PC-9 (cell line): Measurements from ENCODE around the gene ST8SIA3. TPM values are rescaled to one million over a fixed set of nuclear protein-coding genes. Genes with fewer than 3 reads are reported as not detected.

Experiments
- BruUV-seq: library from RNA; stranded (reverse); fragments of 400-500 nt; replicated peaks from 2 replicates; lab custom pipeline; 2021; lab: Mats Ljungman, UMichigan
- CTCF ChIA-PET: fragments of 300-600 bp; sonication (Branson Sonifier 250); formaldehyde crosslinking; loops from one replicate; lab custom pipeline; 2022; ENCODE audit warnings: antibody characterized with exemption; lab: Charles Lee
- POLR2A ChIA-PET: fragments of 300-600 bp; sonication (Branson Sonifier 250); formaldehyde crosslinking; loops from one replicate; lab custom pipeline; 2022; ENCODE audit warnings: antibody characterized with exemption; ENCODE audit not compliant: unreplicated experiment; lab: Charles Lee
- DNase-seq, 2 experiments: peaks; one replicate each; pipeline versions ENCODE4 v3.0.0 to v3.0.0-alpha.2; 2015 to 2022; ENCODE audit warnings: mixed read lengths in 1 of 2
- H2AFZ ChIP-seq: fragments of 200-600 bp; sonication (generic); 2 replicates; pipeline ENCODE4 v1.8.1; 2017; ENCODE audit warnings: antibody characterized with exemption
- H3F3A ChIP-seq: fragments of 200-600 bp; sonication (generic); 2 replicates; pipeline ENCODE4 v1.8.1; 2017; ENCODE audit warnings: antibody characterized with exemption, mild to moderate bottlenecking, low read depth; ENCODE audit not compliant: insufficient read depth
- H3K27ac ChIP-seq: fragments of 200-600 bp; sonication (generic); 2 replicates; pipeline ENCODE4 v1.6.1; 2016; ENCODE audit warnings: mixed run types
- H3K27me3 ChIP-seq: fragments of 200-600 bp; sonication (generic); 2 replicates; pipeline ENCODE4 v1.6.1; 2016; ENCODE audit warnings: low read depth, mixed run types; ENCODE audit not compliant: insufficient read depth
- H3K36me3 ChIP-seq: fragments of 200-600 bp; sonication (generic); 2 replicates; pipeline ENCODE4 v1.6.1; 2016; ENCODE audit warnings: low read depth, mixed run types
- H3K4me1 ChIP-seq: fragments of 200-600 bp; sonication (generic); replicated peaks from 2 replicates; pipeline ENCODE4 v1.6.1; 2016; ENCODE audit warnings: mixed run types; ENCODE audit not compliant: insufficient read depth
- H3K4me2 ChIP-seq: fragments of 200-600 bp; sonication (generic); 2 replicates; pipeline ENCODE4 v1.6.1; 2017; ENCODE audit warnings: mixed run types
- H3K4me3 ChIP-seq: fragments of 200-600 bp; sonication (generic); 2 replicates; pipeline ENCODE4 v1.6.1; 2016; ENCODE audit warnings: mixed run types
- H3K79me2 ChIP-seq: fragments of 200-600 bp; sonication (generic); 2 replicates; pipeline ENCODE4 v1.6.1; 2017; ENCODE audit warnings: low read depth, mixed run types
- H3K9me2 ChIP-seq: fragments of 200-600 bp; sonication (generic); 2 replicates; pipeline ENCODE4 v1.8.1; 2017; ENCODE audit warnings: mild to moderate bottlenecking; ENCODE audit not compliant: insufficient read depth
- H3K9me3 ChIP-seq: fragments of 200-600 bp; sonication (generic); 2 replicates; pipeline ENCODE4 v1.8.1; 2016; ENCODE audit warnings: low read depth; ENCODE audit not compliant: insufficient read depth
- H4K20me1 ChIP-seq: fragments of 200-600 bp; sonication (generic); 2 replicates; pipeline ENCODE4 v1.8.1; 2017; ENCODE audit not compliant: insufficient read depth
- EZH2 ChIP-seq: fragments of 200-600 bp; sonication (generic); IDR thresholded peaks from 2 replicates; pipeline ENCODE4 v1.8.0; 2017; ENCODE audit warnings: antibody characterized with exemption, low read depth
- intact Hi-C: fragments of 100-400 bp; cut with micrococcal nuclease; formaldehyde crosslinking; loops from one replicate; pipeline ENCODE4 v1.10.0; 2022; ENCODE audit not compliant: unreplicated experiment
- total RNA-seq: library from RNA; stranded (reverse); gene quantifications from 2 replicates; pipeline ENCODE4 v1.2.3, GENCODE V29; 2021
- TF ChIP-seq, protein P1 (sequence below): fragments of 200-600 bp; sonication (generic); conservative IDR thresholded peaks from 2 replicates; pipeline ENCODE4 v1.6.1; 2017; ENCODE audit warnings: mixed run types, antibody characterized with exemption, mild to moderate bottlenecking, moderate library complexity

ST8SIA3 gene
- total RNA-seq, 1 experiment from 2014 or later: not detected

GRCh38 chr18:57416542-57416941 is 64.2 kb downstream of the ST8SIA3 start:
- Histone ChIP-seq H3K4me3 (no peak overlapping the region), H3K9me2 (no peaks in the 10 kb centered on the region), H3F3A (no peaks in the 10 kb centered on the region), H3K4me1 (no peaks in the 10 kb centered on the region), H3K9me3 (no peaks in the 10 kb centered on the region), H3K27ac (no peak overlapping the region), H3K27me3 (no peaks in the 10 kb centered on the region), H3K79me2 (no peaks in the 10 kb centered on the region), H2AFZ (no peak overlapping the region), H3K36me3 (no peaks in the 10 kb centered on the region), H4K20me1 (no peaks in the 10 kb centered on the region; the same call in 1 of the 2 replicates), H3K4me2 (no peak overlapping the region)
- no TSS peak for BruUV-seq
- TF ChIP-seq, protein P1, sequence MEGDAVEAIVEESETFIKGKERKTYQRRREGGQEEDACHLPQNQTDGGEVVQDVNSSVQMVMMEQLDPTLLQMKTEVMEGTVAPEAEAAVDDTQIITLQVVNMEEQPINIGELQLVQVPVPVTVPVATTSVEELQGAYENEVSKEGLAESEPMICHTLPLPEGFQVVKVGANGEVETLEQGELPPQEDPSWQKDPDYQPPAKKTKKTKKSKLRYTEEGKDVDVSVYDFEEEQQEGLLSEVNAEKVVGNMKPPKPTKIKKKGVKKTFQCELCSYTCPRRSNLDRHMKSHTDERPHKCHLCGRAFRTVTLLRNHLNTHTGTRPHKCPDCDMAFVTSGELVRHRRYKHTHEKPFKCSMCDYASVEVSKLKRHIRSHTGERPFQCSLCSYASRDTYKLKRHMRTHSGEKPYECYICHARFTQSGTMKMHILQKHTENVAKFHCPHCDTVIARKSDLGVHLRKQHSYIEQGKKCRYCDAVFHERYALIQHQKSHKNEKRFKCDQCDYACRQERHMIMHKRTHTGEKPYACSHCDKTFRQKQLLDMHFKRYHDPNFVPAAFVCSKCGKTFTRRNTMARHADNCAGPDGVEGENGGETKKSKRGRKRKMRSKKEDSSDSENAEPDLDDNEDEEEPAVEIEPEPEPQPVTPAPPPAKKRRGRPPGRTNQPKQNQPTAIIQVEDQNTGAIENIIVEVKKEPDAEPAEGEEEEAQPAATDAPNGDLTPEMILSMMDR: no peak
- no peak for TF ChIP-seq EZH2
- ChIA-PET CTCF (no interaction called here), POLR2A (no interaction called here)
- intact Hi-C loops: no loop called here
- no peak for DNase-seq

Other genes with a start within 250 kb of the ST8SIA3 start
- gene BOD1L2, start 205.5 kb upstream of the ST8SIA3 start, total RNA-seq: not detected in 2 replicates
- gene ONECUT2, start 82.8 kb downstream of the ST8SIA3 start, total RNA-seq: 0.35 and 0.40 TPM in 2 replicates
- 75.7 and 83.4 TPM in 2 replicates for gene FECH, start 234.1 kb downstream of the ST8SIA3 start, total RNA-seq